ENCODE data around the gene EPSTI1. TPM values are rescaled to one million over a fixed set of nuclear protein-coding genes. Genes with fewer than 3 reads are reported as not detected.

The EPSTI1 gene
- total RNA-seq (2013; cell fraction: nucleolus; rRNA removed) = 60.8 and 68.9 TPM in 2 replicates
- total RNA-seq (2014; rRNA removed) (22.0 and 24.9 TPM in 2 replicates), total RNA-seq (2014; rRNA removed; fragmentation: Illumina TruSeq; extraction: Trizol) (26.4 and 32.0 TPM in 2 replicates), total RNA-seq (2021) (31.4 and 43.3 TPM in 2 replicates), polyA plus RNA-seq (2011; rRNA removed) (31.3 and 47.1 TPM in 2 replicates), polyA plus RNA-seq (2014; fragmentation: Illumina TruSeq; extraction: Trizol) (32.0 and 42.2 TPM in 2 replicates), polyA plus RNA-seq (2014; fragmentation: Nextera tagmentation; extraction: Ambion mirVana) (1 to 10 TPM; 4.7 to 8.9 TPM), polyA plus RNA-seq (2014; rRNA removed) (23.0 and 29.8 TPM in 2 replicates), polyA plus RNA-seq (2016; fragmentation: Nextera tagmentation; extraction: Ambion mirVana) (10 to 100 TPM; 14.2 to 14.6 TPM), polyA minus RNA-seq (2011; rRNA and poly(A)+ RNA removed) (12.1 and 13.1 TPM in 2 replicates), Bru-seq, nascent RNA (percentile 91 among the genes with signal in this experiment), BruChase-seq, experiment 1, labeled RNA remaining after a 6-hour chase (percentile 85 among the genes with signal in this experiment), BruChase-seq, experiment 2, labeled RNA remaining after a 2-hour chase (percentile 81 among the genes with signal in this experiment)
- polyA plus RNA-seq (2011; ENCODE audit: low read depth) = 12.9 TPM
- polyA plus RNA-seq (2011; cell fraction: cytosol; rRNA removed) = 14.9 and 25.8 TPM in 2 replicates
- 25.8 and 27.6 TPM in 2 replicates for polyA plus RNA-seq (2011; cell fraction: nucleus; rRNA removed)
- 18.7 and 26.8 TPM in 2 replicates for polyA plus RNA-seq (2012)
- polyA minus RNA-seq (2011; cell fraction: cytosol; rRNA and poly(A)+ RNA removed) = 14.1 and 15.0 TPM in 2 replicates
- 14.9 and 26.5 TPM in 2 replicates for polyA minus RNA-seq (2011; cell fraction: nucleus; rRNA and poly(A)+ RNA removed)
- long read RNA-seq, experiment 1, transcript EPSTI1-201 (11 exons, 3,114 nt) = major isoform, 8 of 11 reads
- long read RNA-seq, experiment 1, partial matches to known transcripts = 1 of 11 reads
- long read RNA-seq, experiment 1, other reads (novel, unspliced or antisense) = 1 of 11 reads
- long read RNA-seq, experiment 2, transcript EPSTI1-203 (12 exons, 957 nt) = minor isoform, 6 of 121 reads
- long read RNA-seq, experiment 2, transcript EPSTI1-201 (11 exons, 3,114 nt) = major isoform, 73 of 121 reads
- long read RNA-seq, experiment 2, partial matches to known transcripts = 11 of 121 reads
- long read RNA-seq, experiment 2, other reads (novel, unspliced or antisense) = 27 of 121 reads

- POLR2A ChIA-PET = interaction anchor here (0.5 to 6.3 kb wide), 11 partner anchors 16 to 413 kb away, joined by 3 to 49 read pairs (median 3); partner anchors contain the start of gene DNAJC15
- RAD21 ChIA-PET (ENCODE audit: unreplicated experiment) = interaction anchor here (0.7 to 7.6 kb wide), 16 partner anchors 9 to 613 kb away, joined by 3 to 51 read pairs (median 6); partner anchors contain the start of gene DNAJC15
- Histone ChIP-seq H3K4me1 (ENCODE audit: control insufficient read depth, insufficient read depth, low read length) (peaks cover 28% of the 10 kb centered on the region), H3K4me3 (peak within 1 kb of the TSS; percentile 86), H3K27ac (ENCODE audit: control insufficient read depth, insufficient read depth) (peak within 1 kb of the TSS; percentile 99), H3K4me2 (ENCODE audit: control insufficient read depth, insufficient read depth) (peak within 1 kb of the TSS; percentile 90), H3K79me2 (ENCODE audit: control insufficient read depth, insufficient read depth, low read length) (peaks cover 30% of the 10 kb centered on the region), H3K9me3 (replicated peaks; ENCODE audit: control insufficient read depth, insufficient read depth, low read length) (no peaks in the 10 kb centered on the region), H3K27me3 (replicated peaks in 1 of 2; ENCODE audit: control insufficient read depth in 2 of 2, insufficient read depth in 2 of 2, low read length in 1 of 2) (no peaks in the 10 kb centered on the region), H2AFZ (ENCODE audit: control insufficient read depth, low read depth, low read length) (peak within 1 kb of the TSS; percentile 80), H3K9ac (ENCODE audit: control insufficient read depth, insufficient read depth, low read length) (peak within 1 kb of the TSS; percentile 94), H3K36me3 (ENCODE audit: control insufficient read depth in 2 of 2, insufficient read depth in 2 of 2, low read length in 1 of 2) (no peaks in the 10 kb centered on the region), H4K20me1 (ENCODE audit: control insufficient read depth, insufficient read depth) (no peaks in the 10 kb centered on the region)
- CTCF ChIA-PET = interaction anchor here (0.9 to 8.5 kb wide), 6 partner anchors 12 to 140 kb away, joined by 3 to 59 read pairs (median 4); partner anchors contain the start of gene DNAJC15
- no peak for DNase-seq (ENCODE audit: low read depth, low spot score)
- under 1% methylated on average over 45 of the region's 45 CpGs for WGBS (ENCODE audit: insufficient coverage, insufficient replicate concordance, low lambda C conversion rate, missing lambda C conversion rate)
- TSS peak; percentile 95 for BruUV-seq (replicated peaks)
- ATAC-seq = peak; percentile 82
- intact Hi-C loops (cut with micrococcal nuclease; ENCODE audit: unreplicated experiment) = loop anchor here (1.0 to 5.0 kb wide), 3 partner anchors 31 to 610 kb away; partner anchors contain the start of gene DNAJC15
- SMC1A ChIA-PET (ENCODE audit: uncharacterized antibody, unreplicated experiment) = interaction anchor here (0.6 to 11.2 kb wide), 33 partner anchors 9 to 429 kb away, joined by 3 to 150 read pairs (median 5); partner anchors contain the start of gene DNAJC15
- in situ Hi-C loops (cut with MboI) = no loop called here
- peak; percentile 35 for FAIRE-seq
- no peak for TF ChIP-seq ZBTB4 (CRISPR knock-in tag; IDR thresholded peaks at IDR 0.05)
- TF ChIP-seq ESRRA (IDR thresholded peaks at IDR 0.05; ENCODE audit: low read length) = no peak
- no peak for TF ChIP-seq CEBPZ (IDR thresholded peaks at IDR 0.05; ENCODE audit: low read depth, low read length)
- TF ChIP-seq BCL3 (IDR thresholded peaks at IDR 0.05; ENCODE audit: borderline replicate concordance, insufficient read depth, low read depth, low read length, poor library complexity, severe bottlenecking) = no peak
- TF ChIP-seq PBX3 (IDR thresholded peaks at IDR 0.05; ENCODE audit: insufficient replicate concordance, low read depth, low read length) = no peak
These were observed at the start of gene EPSTI1 for GRCh38 chr13:42991898-42992763. Gene EPSTI1 (minus strand): TSS chr13:42992241. CDS start chr13:42992165, 76 bp downstream.

Measured in GM12878 (cell line).